Measurements from ENCODE around the gene TSNAX.

DNA sequence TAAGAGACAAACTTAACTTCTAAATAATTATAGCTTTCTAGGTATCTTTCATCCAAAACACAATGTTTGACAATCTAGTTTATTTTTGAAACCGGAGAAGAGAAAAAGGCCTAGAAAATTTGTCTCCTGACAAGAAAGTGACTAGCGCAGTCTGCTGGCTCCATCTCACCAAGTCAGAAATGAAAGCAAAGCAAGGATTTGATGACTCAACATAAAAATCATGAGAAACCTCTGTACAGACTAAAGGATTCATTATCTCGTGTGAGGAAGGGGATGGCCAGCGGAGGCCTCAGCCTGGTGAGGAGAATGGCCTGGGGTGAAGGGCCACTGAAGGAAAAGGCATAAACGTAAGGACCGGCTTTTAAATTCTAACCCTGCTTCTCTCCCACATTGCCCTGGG lies 20.0 kb upstream of the TSNAX start:
- TF ChIP-seq, protein P1, sequence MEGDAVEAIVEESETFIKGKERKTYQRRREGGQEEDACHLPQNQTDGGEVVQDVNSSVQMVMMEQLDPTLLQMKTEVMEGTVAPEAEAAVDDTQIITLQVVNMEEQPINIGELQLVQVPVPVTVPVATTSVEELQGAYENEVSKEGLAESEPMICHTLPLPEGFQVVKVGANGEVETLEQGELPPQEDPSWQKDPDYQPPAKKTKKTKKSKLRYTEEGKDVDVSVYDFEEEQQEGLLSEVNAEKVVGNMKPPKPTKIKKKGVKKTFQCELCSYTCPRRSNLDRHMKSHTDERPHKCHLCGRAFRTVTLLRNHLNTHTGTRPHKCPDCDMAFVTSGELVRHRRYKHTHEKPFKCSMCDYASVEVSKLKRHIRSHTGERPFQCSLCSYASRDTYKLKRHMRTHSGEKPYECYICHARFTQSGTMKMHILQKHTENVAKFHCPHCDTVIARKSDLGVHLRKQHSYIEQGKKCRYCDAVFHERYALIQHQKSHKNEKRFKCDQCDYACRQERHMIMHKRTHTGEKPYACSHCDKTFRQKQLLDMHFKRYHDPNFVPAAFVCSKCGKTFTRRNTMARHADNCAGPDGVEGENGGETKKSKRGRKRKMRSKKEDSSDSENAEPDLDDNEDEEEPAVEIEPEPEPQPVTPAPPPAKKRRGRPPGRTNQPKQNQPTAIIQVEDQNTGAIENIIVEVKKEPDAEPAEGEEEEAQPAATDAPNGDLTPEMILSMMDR (conservative IDR thresholded peaks at IDR 0.05; ENCODE audit: low read length) = no peak
- TF ChIP-seq EZH2phosphoT487 (IDR thresholded peaks at IDR 0.05; ENCODE audit: borderline replicate concordance) = no peak
